Ascending aorta (tissue), 2 donors: Measurements from ENCODE around the gene CAPN11. TPM values are rescaled to one million over a fixed set of nuclear protein-coding genes. Genes with fewer than 3 reads are reported as not detected.
A peak's percentile ranks its signal among the peaks of the same experiment; 100 is the strongest.

ENCODE experiments used
- DNase-seq, 2 donors: peaks; one replicate each; pipeline ENCODE4 v3.0.0-alpha.2; 2019; ENCODE audit warnings: low spot score in 2 of 2
- H3K27ac ChIP-seq, 2 donors: fragments of 200-600 bp; sonication (generic); one replicate each; pipeline ENCODE4 v1.5.1; 2016 to 2017; ENCODE audit warnings: mild to moderate bottlenecking in 1 of 2
- H3K27me3 ChIP-seq: fragments of 200-600 bp; sonication (generic); one replicate; pipeline ENCODE4 v1.5.1; 2017
- H3K36me3 ChIP-seq, 2 donors: fragments of 200-600 bp; sonication (generic); one replicate each; pipeline ENCODE4 v1.5.1; 2016
- H3K4me1 ChIP-seq, 2 donors: fragments of 200-600 bp; sonication (generic); one replicate each; pipeline ENCODE4 v1.5.1; 2016 to 2017; ENCODE audit warnings: mild to moderate bottlenecking in 1 of 2
- H3K4me3 ChIP-seq, 2 donors: fragments of 200-600 bp; sonication (generic); one replicate each; pipeline ENCODE4 v1.5.1; 2016 to 2017; ENCODE audit warnings: mild to moderate bottlenecking in 1 of 2
- H3K9me3 ChIP-seq, 2 donors: fragments of 200-600 bp; sonication (generic); one replicate each; pipeline ENCODE4 v1.5.1; 2016
- CTCF ChIP-seq, 3 experiments: fragments of 200-600 bp in 2 of 3; fragments of 450-650 bp in 1 of 3; sonication (generic) in 2 of 3; IDR thresholded peaks; one replicate each; pipeline ENCODE4 v1.5.1; 2016 to 2019; ENCODE audit warnings: antibody characterized with exemption in 3 of 3, mild to moderate bottlenecking in 1 of 3, moderate library complexity in 1 of 3
- intact Hi-C: fragments of 100-400 bp; cut with DNase I; formaldehyde crosslinking; loops from one replicate; pipeline ENCODE4 v1.15.1; 2023
- total RNA-seq: library from RNA; depleted of rRNA; stranded (reverse); fragments of >200 nt; gene quantifications from one replicate; pipeline ENCODE4 v1.1.0, GENCODE V29; 2016

CAPN11 gene
- total RNA-seq, 1 donor from 2014 or later: 0.43 TPM

GRCh38 chr6:44233567-44234100, 75.0 kb downstream of the CAPN11 start:
- Histone ChIP-seq H3K27me3 (no peaks in the 10 kb centered on the region), H3K36me3 (peaks cover 42 to 59% of the 10 kb centered on the region in 2 donors), H3K27ac (peak overlapping the region; percentile 80 to 100), H3K4me3 (peak overlapping the region in 1 of 2 donors; percentile 18), H3K9me3 (no peaks in the 10 kb centered on the region), H3K4me1 (peaks cover 26 to 58% of the 10 kb centered on the region in 2 donors)
- no peak for TF ChIP-seq CTCF (IDR thresholded peaks at IDR 0.05)
- no peak for DNase-seq
- intact Hi-C loops: loop anchor here (1.0 kb wide), 2 partner anchors 10 to 61 kb away; partner anchors contain the start of gene SLC29A1

Other genes starting within 250 kb of the CAPN11 start
- gene MRPL14, start 31.4 kb upstream of the CAPN11 start, total RNA-seq: 61.8 TPM
- gene TMEM63B, start 31.3 kb upstream of the CAPN11 start, total RNA-seq: 9.6 TPM
- gene MYMX, start 58.1 kb downstream of the CAPN11 start, total RNA-seq: 13.9 TPM
- gene SLC29A1, start 64.8 kb downstream of the CAPN11 start, total RNA-seq: 224 TPM
- gene HSP90AB1, start 88.3 kb downstream of the CAPN11 start, total RNA-seq: 354 TPM
- 9.9 TPM for gene SLC35B2, start 98.7 kb downstream of the CAPN11 start, total RNA-seq
- gene NFKBIE, start 106.7 kb downstream of the CAPN11 start, total RNA-seq: 1.9 TPM
- gene TMEM151B, start 111.6 kb downstream of the CAPN11 start, total RNA-seq: not detected
- gene AARS2, start 154.5 kb downstream of the CAPN11 start, total RNA-seq: 4.5 TPM
- gene SPATS1, start 183.8 kb downstream of the CAPN11 start, total RNA-seq: not detected
- gene CDC5L, start 228.9 kb downstream of the CAPN11 start, total RNA-seq: 10.9 TPM